ENCODE data around the gene GANC.
"Not testable (repeated sequence)": the region's sequence is repeated elsewhere in the genome, so short reads cannot be mapped to it uniquely, and the experiment has no call there.

GRCh38 chr15:42301004-42301403 is 28.0 kb downstream of the GANC start:
- not testable (repeated sequence) for TF ChIP-seq CTCF (IDR thresholded peaks at IDR 0.05; ENCODE audit: borderline replicate concordance, extremely low read depth, low read length, poor library complexity, severe bottlenecking); EZH2 (IDR thresholded peaks at IDR 0.05; ENCODE audit: borderline replicate concordance, low read depth, low read length, severe bottlenecking)

All from DND-41 (cell line).